ENCODE data around the gene SH3RF1.

Gene SH3RF1

GRCh38 chr4:169158046-169158445 lies 112.7 kb downstream of the SH3RF1 start:
- no peak for DNase-seq

- DNase-seq, result no peak
These were observed 114.4 kb downstream of the SH3RF1 start for GRCh38 chr4:169156392-169156791.

GRCh38 chr4:169154121-169154520 lies 116.6 kb downstream of the SH3RF1 start:
- no peak for DNase-seq

GRCh38 chr4:169153481-169154087 lies 117.2 kb downstream of the SH3RF1 start:
- no peak for DNase-seq

DNA sequence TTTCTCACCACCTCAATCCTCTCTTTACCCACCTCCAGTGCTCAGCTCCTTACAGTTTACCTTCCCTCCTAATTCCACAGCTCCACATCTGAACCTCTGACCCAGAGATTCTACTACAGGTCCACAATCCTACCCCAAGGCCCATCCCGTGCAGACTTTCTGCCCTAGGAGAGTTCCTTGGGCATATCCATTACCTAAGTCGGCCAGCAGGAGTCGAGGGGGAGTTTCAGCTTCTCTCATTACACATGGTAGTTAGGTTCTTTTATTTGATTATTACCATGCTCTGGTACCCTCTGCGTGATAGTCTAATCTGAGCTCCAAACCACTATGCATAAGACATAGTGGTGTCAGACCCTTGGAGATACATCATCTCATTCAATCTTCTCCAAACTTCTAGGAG lies 117.9 kb downstream of the SH3RF1 start:
- no peak for DNase-seq

GRCh38 chr4:169152098-169152497 lies 118.7 kb downstream of the SH3RF1 start:
- DNase-seq, result no peak

DNA sequence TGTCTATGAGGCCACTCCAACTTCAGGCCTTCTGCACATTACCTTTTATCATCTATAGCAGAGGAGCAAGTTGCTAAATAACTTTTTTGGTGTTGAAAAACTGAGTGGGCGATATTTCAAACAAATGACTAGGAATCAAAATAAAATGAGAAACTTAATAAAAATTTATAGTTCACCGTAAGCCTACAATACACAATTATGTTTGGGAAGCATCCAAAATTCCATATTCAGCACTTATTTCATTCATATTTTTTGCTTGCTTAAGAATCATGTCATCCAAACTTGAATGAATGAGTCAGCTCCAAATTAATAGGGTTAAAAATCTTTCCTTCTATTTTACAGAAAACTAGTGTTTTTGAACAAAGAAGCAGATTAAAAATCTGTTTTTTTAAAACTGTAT lies 119.1 kb downstream of the SH3RF1 start:
- DNase-seq, result no peak

- DNase-seq, result no peak
These were observed 120.0 kb downstream of the SH3RF1 start for GRCh38 chr4:169150806-169151205.

DNA sequence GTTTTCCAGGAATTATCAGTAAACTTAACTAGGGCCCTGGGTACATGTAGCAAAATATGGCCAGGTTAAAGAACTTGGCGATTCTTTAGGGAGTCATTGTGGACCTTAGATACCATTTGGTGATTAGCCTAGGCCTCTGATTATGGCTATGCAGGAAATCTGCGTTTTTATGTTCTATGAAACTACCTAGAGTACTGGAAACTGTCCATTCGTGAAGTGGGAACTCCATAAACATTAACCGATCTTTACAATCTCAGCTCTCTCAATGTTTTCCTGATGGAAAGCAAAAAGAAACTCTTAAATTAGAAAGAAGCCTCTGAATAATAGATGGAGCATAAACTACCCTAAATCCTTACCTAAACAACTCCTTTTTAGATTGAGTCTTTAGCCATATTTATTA lies 121.9 kb downstream of the SH3RF1 start:
- no peak for DNase-seq

DNA sequence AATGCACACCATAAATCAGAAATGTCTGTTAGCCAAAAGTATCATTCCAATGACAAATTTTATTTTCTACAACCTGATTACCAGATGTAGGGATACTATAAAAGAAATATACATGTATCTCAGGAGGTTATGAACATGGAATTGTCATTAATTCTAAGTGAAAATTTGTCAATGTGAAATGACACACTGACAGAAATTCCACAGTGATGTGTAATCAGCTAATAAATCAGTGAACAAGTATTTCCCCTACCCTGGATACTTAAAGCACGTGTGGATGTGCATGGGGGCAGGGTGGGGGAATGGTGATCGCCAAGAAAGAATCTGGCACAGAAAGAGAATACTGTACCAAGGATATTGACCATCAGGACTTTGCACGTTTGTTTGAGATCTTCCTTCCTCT lies 123.6 kb downstream of the SH3RF1 start:
- DNase-seq, result no peak

DNA sequence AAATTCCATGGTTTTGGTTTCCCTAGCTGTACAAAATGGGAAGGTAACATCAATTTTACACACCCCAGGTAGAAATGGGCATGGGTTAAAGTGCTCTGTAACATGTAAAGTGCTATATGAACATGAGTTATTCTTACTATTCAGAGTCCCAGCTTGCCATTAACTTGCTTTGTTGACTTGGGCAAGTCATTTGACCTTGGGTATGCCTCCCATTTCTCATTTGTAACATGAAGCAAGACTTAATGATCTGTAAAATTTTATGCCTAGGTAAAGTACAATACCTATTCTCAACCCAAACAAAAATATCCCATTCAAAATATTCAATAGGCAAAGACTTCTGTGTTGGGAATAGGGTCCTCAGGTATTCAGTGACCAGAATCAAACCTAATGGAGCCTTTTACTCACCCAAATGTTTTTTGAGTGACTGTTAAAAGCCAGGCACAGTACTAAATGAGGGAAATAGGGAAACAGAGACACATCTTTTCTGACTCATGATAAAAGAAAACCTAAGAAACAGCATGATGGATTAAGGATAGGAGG lies 126.6 kb downstream of the SH3RF1 start:
- no peak for DNase-seq

GRCh38 chr4:169143335-169143734 lies 127.4 kb downstream of the SH3RF1 start:
- no peak for DNase-seq

GRCh38 chr4:169142906-169143305 lies 127.8 kb downstream of the SH3RF1 start:
- DNase-seq, result no peak

DNA sequence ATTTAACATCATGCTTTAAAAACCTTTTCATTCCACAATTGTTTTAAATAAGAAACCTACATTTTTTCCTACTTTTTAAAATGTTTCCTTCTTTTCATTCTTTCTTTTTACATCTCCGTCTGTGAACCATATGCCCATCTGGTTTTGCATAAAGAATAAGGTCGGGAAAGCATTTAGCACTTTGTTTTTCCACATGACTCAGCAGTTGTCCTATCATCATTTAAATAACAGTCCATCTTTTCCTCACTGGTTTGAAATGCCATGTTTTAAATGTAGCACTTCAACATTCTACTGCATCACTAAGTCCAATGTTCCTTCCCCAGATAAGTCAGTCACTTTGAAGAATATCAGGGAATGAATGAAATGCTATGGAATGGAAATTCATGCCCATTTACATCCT lies 128.4 kb downstream of the SH3RF1 start:
- DNase-seq, result no peak

DNA sequence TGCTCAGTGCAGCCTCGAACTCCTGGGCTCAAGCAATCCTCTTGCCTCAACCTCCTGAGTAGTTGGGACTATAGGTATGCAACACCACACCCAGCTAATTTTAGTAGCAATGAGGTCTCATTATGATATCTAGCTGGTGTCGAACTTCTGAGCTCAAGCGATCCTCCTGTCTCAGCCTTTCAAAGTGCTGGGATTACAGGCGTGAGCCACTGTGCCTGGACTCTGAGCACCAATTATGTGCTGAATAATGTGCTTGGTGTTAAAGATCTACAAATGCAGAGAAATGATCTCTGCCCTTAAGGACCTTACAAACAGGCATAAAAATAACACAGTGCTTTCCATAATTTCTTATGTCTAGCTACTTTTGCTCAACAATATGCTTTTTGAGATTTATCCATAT lies 131.7 kb downstream of the SH3RF1 start:
- no peak for DNase-seq

GRCh38 chr4:169137558-169137920 lies 133.2 kb downstream of the SH3RF1 start:
- DNase-seq, result no peak

DNA sequence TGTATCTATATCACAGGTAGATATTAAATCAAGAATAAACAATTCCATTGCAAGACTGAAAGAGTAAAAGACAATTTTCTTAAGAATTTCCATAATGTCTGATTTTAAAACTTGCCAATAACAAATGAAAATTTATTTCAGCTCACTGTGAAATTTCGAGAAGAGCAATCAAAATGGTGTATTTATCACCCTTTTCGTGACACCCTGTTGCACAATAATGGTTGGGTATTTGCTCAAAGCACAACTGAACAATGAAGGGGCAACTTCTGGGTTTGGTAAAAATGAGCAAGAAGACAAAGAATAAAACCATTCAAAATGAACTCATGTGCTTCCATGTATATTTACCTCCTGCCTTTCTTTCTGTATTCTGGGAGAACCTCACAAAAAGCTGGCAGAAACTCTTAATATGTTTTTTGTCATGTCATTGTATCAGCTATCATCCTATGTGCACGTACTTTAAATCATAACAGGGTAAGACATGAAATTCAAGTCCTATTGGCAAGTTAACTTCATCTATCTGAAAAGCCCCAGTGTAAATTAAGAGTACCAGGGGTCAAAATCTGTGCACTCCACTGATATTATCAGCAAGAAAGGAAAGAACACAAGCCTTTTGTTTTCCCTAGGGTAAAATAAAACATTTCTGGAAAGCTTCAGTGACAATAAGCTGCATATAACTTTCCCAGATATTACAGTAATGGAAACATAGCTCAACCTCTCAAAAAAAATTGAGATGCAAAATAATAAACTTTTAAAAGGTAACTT lies 133.8 kb downstream of the SH3RF1 start:
- no peak for DNase-seq

GRCh38 chr4:169136330-169136729 lies 134.4 kb downstream of the SH3RF1 start:
- no peak for DNase-seq

- DNase-seq, result no peak
These were observed 135.0 kb downstream of the SH3RF1 start for GRCh38 chr4:169135776-169136175.

DNA sequence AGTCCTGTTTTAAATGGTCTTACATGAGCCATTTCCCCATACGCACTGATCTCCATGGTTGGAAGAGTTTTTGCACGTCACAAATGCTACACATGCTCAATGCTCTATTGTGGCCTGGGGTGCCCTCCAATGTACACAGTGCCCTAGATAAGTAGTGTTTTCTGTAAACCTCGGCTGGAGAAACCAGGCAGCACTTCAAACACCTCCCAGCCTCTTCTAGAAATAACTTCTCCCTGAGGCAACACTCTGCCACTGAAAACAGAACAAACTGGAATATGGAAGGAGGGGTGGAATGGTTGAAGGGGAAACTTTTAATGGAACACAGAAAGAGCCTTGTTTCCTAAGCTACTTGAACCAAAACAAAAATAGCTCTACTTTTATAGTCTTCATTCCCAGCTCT lies 136.8 kb downstream of the SH3RF1 start:
- no peak for DNase-seq

DNA sequence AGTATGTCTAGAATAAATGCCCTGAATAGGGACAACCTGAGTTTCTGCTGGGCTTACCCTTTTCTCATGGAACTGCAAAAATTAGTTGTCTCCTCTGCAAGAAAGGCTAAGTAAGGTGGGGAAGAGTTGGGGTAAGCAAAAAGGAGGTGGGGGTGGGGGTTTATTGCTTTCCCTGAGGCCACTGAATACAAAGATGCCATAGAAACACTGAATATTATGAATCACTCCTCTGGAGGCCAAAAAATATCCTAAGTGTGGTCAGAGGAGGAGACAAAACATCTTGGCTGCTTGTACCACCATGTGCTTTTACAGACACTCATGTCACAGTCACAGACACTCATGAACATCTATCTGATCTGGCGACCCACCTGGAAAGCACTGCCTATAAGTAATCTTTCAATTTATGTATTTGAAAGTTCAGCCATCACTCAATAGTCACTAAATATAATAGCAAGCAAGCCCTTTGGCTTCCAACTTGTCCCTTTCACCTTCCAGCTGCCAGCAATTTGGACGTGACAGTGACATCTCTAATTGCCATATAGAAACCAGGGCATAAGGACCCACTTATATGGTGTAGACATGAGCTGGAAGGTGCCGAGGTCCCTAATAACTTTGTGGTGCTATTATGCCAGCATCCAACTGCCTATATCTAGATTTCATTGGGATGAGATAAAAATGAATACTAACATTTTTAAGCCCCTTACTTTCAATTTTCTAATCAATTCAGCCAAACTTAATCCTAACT lies 138.0 kb downstream of the SH3RF1 start:
- no peak for DNase-seq

DNA sequence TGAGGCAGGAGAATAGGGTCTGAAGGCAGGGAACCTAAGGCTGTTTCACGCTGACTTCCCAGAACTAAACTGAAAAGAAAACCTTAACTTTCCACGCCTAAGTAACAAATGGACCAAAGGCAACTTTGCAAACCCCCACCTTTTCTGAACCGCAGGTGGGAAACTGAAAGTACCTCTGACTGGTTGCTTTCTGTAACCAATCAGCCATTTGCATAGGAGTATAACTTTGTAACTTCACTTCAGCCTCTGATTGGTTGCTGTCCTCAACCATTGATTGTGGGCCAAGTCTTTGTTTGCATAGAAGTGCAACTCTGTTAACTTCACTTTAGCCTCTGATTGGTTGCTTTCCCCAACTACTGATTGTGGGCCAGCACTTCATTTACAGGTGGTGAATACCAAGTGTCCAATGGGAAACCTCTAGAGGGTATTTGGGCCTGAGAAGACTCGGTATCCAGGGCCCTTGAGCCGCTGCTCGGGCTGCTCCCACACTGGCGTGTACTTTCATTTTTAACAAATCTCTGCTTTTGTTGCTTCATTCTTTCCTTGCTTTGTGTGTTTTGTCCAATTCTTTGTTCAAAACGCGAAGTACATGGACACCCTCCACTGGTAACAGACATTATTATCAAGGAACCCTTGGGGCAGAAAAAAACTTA lies 139.1 kb downstream of the SH3RF1 start:
- no peak for DNase-seq

GRCh38 chr4:169128902-169129301 lies 141.9 kb downstream of the SH3RF1 start:
- no peak for DNase-seq
